GM18517 (cell line): Measurements from ENCODE around the gene PHACTR3.

Experiments
- ATAC-seq: cut with Tn5 transposase; IDR thresholded peaks from one replicate; pipeline ENCODE4 v1.9.1; 2021; ENCODE audit warnings: mild to moderate bottlenecking, moderate library complexity; ENCODE audit not compliant: unreplicated experiment

The PHACTR3 gene

GRCh38 chr20:59746155-59746554 lies 141.8 kb downstream of the PHACTR3 start:
- no peak for ATAC-seq

- no peak for ATAC-seq
Observed at GRCh38 chr20:59747671-59748515, 143.6 kb downstream of the PHACTR3 start.

- no peak for ATAC-seq
Observed at GRCh38 chr20:59748619-59749191, 144.4 kb downstream of the PHACTR3 start.

GRCh38 chr20:59749301-59749700 lies 145.0 kb downstream of the PHACTR3 start:
- ATAC-seq = no peak

GRCh38 chr20:59750209-59750840 lies 146.0 kb downstream of the PHACTR3 start:
- no peak for ATAC-seq

GRCh38 chr20:59751075-59751711 lies 146.9 kb downstream of the PHACTR3 start:
- ATAC-seq = no peak

- peak; percentile 72 for ATAC-seq
Observed at GRCh38 chr20:59752101-59752586, 147.8 kb downstream of the PHACTR3 start.

GRCh38 chr20:59752704-59753460 lies 148.5 kb downstream of the PHACTR3 start:
- peak; percentile 61 for ATAC-seq

- ATAC-seq = no peak
Observed at GRCh38 chr20:59753836-59754235, 149.5 kb downstream of the PHACTR3 start.

GRCh38 chr20:59754551-59754950 lies 150.2 kb downstream of the PHACTR3 start:
- no peak for ATAC-seq

- ATAC-seq = no peak
Observed at GRCh38 chr20:59756241-59756640, 151.9 kb downstream of the PHACTR3 start.

GRCh38 chr20:59764037-59764436 lies 159.7 kb downstream of the PHACTR3 start:
- no peak for ATAC-seq

- ATAC-seq = no peak
Observed at GRCh38 chr20:59765599-59766177, 161.3 kb downstream of the PHACTR3 start.

GRCh38 chr20:59767656-59768055 lies 163.3 kb downstream of the PHACTR3 start:
- ATAC-seq = no peak

GRCh38 chr20:59770270-59770669 lies 165.9 kb downstream of the PHACTR3 start:
- ATAC-seq = no peak

GRCh38 chr20:59770851-59771250 lies 166.5 kb downstream of the PHACTR3 start:
- no peak for ATAC-seq

- no peak for ATAC-seq
Observed at GRCh38 chr20:59771506-59772372, 167.4 kb downstream of the PHACTR3 start.

GRCh38 chr20:59772373-59772705 lies 168.0 kb downstream of the PHACTR3 start:
- no peak for ATAC-seq
